Choroid plexus epithelial cell (primary cell): ENCODE data around the gene PRKN.

Experiments used
- DNase-seq: peaks from one replicate; pipeline ENCODE4 v3.0.0-alpha.2; 2010; ENCODE audit warnings: low read depth
- H3K4me3 ChIP-seq: 2 replicates; pipeline ENCODE4 v1.5.1; 2011; ENCODE audit warnings: low read depth, mild to moderate bottlenecking, control low read depth, low read length, moderate library complexity
- TF ChIP-seq, protein P1 (sequence below): conservative IDR thresholded peaks from 2 replicates; pipeline ENCODE4 v1.5.1; 2011; ENCODE audit warnings: low read depth, mild to moderate bottlenecking, control low read depth, inconsistent platforms, low read length, moderate library complexity

Gene PRKN

DNA sequence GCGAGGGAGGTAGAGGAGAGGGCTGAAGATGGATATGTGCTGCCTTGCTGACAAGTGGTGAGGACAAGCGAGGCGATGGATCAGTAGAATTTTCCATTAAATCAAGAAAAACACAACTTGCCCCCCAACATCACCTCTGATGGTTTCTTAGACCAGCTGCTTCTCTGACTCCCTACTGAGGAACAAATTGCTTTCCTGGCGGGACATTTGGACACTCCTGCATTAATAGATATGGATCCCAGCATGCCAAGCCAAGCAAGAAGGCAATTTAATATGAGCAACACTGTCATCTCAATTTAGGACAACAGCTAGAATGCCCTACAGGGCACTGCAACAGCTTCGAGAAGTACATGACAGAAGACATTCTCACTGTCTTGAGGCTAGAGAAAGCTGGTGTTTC is 1205.3 kb downstream of the PRKN start:
- H3K4me3 ChIP-seq: no peak overlapping the region
- TF ChIP-seq, protein P1, sequence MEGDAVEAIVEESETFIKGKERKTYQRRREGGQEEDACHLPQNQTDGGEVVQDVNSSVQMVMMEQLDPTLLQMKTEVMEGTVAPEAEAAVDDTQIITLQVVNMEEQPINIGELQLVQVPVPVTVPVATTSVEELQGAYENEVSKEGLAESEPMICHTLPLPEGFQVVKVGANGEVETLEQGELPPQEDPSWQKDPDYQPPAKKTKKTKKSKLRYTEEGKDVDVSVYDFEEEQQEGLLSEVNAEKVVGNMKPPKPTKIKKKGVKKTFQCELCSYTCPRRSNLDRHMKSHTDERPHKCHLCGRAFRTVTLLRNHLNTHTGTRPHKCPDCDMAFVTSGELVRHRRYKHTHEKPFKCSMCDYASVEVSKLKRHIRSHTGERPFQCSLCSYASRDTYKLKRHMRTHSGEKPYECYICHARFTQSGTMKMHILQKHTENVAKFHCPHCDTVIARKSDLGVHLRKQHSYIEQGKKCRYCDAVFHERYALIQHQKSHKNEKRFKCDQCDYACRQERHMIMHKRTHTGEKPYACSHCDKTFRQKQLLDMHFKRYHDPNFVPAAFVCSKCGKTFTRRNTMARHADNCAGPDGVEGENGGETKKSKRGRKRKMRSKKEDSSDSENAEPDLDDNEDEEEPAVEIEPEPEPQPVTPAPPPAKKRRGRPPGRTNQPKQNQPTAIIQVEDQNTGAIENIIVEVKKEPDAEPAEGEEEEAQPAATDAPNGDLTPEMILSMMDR: no peak
- no peak for DNase-seq

DNA sequence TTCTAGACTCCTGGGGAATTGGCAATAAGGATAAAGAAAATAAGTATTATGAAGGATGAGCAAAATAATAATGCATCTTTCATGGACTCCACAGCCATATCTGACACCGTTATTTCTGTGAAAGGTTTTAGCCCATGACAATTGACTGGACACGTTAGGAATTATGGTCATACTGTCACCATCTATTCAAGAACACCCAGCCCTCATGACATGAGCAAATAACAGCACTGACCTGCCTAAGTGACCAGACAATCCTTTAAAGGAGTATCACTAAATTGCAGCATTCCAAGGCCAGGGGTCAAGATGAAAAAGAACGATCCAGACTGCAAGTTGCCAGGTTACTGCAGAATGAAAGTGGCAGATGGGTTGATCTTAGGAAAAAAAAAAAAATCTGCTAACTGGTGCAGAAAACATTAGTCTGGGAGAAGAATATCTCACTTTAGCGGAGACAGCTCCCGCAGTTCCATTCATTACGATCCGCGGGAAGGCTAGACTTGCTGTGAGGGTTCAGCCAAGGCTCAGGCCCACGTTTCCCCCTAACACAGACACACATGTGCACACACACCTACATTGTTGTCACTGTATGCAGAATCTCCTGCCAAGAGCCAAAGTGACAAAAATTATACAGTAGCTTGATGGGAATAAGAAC is 1216.0 kb downstream of the PRKN start:
- no peak overlapping the region for H3K4me3 ChIP-seq
- TF ChIP-seq, protein P1: no peak
- no peak for DNase-seq

DNA sequence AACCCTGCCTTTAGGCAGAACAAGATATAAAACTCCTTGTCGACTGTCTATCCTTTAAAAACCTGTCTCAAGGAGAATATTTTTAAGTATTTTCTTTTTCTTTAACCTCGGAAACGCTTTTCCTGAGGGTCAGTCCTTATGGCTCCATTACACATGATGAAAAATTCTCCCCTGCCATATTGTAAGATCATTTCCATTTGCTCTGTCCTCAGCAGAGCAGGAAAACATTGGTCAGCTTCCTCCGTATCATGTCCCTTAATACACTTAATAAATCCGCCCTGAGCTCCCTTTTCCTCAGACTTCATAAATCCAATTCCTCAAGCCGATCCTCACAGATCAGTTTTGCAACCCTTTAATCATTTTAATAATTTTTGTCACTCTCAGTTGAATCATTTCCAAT is 1219.2 kb downstream of the PRKN start:
- DNase-seq: no peak
- TF ChIP-seq, protein P1: no peak
- H3K4me3 ChIP-seq: no peak overlapping the region

DNA sequence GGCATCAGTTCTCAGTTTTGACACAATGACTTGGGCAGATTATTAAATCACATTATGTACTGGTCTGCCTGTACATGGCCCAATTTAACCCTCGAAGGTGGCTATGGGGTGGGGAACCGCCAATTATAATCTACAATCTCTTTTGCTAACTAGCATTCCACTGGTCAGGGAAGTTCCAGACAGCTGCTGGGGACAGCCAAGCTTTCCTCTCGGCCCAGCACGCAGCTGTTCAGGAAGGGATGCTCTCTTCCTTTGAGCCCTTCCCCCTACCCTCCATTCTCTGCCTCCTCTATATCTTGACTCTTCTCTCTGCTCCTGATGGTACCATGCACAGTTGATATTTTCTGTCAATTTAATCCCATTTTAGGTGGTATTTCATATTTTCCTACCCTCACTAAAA is 1220.2 kb downstream of the PRKN start:
- no peak overlapping the region for H3K4me3 ChIP-seq
- TF ChIP-seq, protein P1: no peak
- DNase-seq: no peak

DNA sequence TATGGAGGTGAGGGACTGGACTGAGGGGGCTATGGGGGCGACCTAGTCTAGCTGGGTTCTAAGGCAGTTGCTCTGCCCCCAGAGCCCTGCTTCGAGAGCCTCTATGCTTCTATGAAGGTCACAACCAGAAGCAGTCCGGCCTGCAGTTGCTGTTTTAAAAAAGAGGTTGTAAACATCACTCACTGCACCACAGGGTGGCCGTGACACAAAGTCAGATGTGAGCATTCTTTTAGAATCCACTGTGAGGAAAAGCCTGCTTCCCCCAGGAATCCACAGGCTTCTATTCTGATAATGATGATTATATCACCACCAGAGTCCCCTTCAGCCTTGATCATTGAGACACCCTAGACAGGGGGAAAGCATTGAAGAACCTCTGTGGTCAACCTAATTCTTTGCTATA is 1224.0 kb downstream of the PRKN start:
- DNase-seq: no peak
- H3K4me3 ChIP-seq: no peak overlapping the region
- TF ChIP-seq, protein P1: no peak

DNA sequence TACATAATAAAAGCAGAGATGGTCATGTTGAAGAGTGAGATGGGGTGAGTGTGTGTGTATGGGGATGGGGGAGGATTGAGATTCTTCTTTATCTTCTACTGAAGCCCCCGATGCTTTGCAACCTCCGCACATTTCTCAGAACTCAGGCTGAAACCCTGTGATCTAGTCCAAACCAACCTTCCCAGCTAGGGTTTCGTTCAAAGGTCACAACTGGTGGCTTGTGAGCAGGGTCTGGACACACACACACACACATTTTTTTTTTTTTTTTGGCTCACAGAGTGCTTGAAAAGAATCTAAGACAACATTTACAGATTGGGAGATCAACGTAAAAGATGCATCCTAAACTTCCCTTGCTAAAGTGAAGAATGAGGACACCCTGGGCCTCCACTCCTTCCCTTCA is 1228.7 kb downstream of the PRKN start:
- H3K4me3 ChIP-seq: no peak overlapping the region
- TF ChIP-seq, protein P1: no peak

DNA sequence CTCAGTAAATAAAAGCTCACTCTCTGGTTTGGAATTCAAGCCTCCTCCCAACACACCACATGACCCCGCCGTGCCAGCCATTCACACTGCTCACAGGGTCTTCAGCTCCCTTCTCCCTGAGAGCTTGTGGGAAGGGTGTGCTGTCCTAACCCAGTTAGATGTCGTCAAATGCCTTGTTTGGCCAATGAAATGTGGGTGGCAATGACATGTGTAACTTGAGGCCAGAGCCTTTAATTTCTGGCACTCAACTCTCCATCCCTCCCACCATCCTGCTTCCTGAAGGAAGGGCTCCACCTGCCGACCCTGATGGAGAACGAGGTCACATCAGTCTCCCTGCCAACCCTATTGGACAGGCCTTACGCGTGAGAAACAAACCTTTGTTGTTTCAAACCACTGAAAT is 1229.2 kb downstream of the PRKN start:
- TF ChIP-seq, protein P1: peak; percentile 30
- peak; percentile 41 for DNase-seq
- H3K4me3 ChIP-seq: no peak overlapping the region

More for the DNA sequence above, 1228.7 kb downstream of the PRKN start:
- no peak for DNase-seq
